ENCODE data around the gene CCDC141.

The CCDC141 gene

DNA sequence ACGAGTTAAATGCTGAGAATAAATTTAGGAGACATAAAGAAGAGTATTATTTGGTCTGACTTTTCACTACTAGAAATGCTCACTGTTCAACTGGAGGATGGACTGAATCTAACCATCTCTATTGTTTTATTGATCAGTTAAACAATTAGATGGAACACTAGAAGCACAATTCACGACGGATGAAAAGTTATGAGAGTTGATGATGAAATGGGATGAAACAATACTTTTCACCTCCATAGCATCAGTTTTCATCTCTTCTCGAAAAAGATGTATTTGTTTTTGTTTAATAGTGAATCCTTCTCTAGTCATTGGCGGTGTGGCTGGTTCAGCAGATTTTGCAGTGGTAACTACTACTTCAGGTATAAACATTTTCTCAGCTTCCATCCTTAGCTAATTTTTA, 262.0 kb downstream of the CCDC141 start:
- H3K36me3 ChIP-seq (ENCODE audit: control insufficient read depth, insufficient read depth, low read length): peaks cover 2% of the 10 kb centered on the region; the same call in 1 of the 2 replicates
- DNase-seq (ENCODE audit: extremely low read depth, insufficient read length): no peak
- TF ChIP-seq, protein P1, sequence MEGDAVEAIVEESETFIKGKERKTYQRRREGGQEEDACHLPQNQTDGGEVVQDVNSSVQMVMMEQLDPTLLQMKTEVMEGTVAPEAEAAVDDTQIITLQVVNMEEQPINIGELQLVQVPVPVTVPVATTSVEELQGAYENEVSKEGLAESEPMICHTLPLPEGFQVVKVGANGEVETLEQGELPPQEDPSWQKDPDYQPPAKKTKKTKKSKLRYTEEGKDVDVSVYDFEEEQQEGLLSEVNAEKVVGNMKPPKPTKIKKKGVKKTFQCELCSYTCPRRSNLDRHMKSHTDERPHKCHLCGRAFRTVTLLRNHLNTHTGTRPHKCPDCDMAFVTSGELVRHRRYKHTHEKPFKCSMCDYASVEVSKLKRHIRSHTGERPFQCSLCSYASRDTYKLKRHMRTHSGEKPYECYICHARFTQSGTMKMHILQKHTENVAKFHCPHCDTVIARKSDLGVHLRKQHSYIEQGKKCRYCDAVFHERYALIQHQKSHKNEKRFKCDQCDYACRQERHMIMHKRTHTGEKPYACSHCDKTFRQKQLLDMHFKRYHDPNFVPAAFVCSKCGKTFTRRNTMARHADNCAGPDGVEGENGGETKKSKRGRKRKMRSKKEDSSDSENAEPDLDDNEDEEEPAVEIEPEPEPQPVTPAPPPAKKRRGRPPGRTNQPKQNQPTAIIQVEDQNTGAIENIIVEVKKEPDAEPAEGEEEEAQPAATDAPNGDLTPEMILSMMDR (IDR thresholded peaks at IDR 0.05; ENCODE audit: insufficient read depth, low read length, poor library complexity, severe bottlenecking): no peak

DNA sequence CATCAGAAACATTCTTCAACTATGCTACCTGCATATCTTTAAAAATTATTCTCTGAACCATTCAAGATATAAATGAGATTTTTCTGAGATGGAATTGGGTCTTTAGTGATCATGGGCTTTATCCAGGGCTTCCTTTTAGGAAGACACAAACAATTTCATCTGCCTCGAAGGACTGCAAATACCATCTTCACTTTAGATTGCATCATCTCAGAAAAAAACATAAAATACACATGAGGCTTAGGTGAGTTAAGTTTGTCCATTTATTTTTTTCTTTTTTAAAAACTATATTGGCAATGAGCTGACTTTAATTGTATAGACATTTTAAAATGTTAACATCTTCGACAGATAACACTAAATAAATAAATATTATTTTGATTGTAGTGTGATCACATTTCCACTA, 262.8 kb downstream of the CCDC141 start:
- H3K4me3 ChIP-seq (replicated peaks; ENCODE audit: low read depth, low read length): no peak overlapping the region
- TF ChIP-seq, protein P1 (IDR thresholded peaks at IDR 0.05; ENCODE audit: insufficient read depth, low read length, poor library complexity, severe bottlenecking): no peak
- no peak for DNase-seq (ENCODE audit: extremely low read depth, insufficient read length)
- H3K27me3 ChIP-seq (replicated peaks; ENCODE audit: control insufficient read depth, insufficient read depth, low read length): no peaks in the 10 kb centered on the region
- peaks cover 2% of the 10 kb centered on the region; the same call in 1 of the 2 replicates for H3K36me3 ChIP-seq (ENCODE audit: control insufficient read depth, insufficient read depth, low read length)

More for the DNA sequence above, 262.0 kb downstream of the CCDC141 start:
- Histone ChIP-seq H3K27me3 (replicated peaks; ENCODE audit: control insufficient read depth, insufficient read depth, low read length) (no peaks in the 10 kb centered on the region), H3K4me3 (replicated peaks; ENCODE audit: low read depth, low read length) (no peak overlapping the region)

DNA sequence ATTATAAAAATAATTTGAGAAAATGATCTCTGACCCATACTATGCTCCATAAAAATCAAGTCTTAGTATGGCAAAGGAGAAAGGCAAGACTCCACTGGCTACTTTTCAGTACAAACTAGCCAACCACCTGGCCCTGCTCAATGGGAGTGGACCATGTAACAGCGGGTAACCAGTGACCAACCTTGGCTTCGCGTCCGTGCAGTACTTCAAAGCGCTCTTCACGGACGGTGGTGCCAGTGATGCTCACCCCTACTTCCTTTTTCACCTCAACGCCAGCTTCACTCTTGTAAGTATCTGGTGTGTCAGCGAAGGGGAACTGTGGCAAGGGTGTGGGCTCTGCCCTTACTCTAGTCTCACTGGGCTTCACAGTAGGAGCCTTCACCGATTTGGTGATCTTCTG, 266.0 kb downstream of the CCDC141 start:
- Histone ChIP-seq H3K36me3 (ENCODE audit: control insufficient read depth, insufficient read depth, low read length) (peaks cover 2% of the 10 kb centered on the region; the same call in 1 of the 2 replicates), H3K27me3 (replicated peaks; ENCODE audit: control insufficient read depth, insufficient read depth, low read length) (no peaks in the 10 kb centered on the region), H3K4me3 (replicated peaks; ENCODE audit: low read depth, low read length) (no peak overlapping the region)
- TF ChIP-seq, protein P1 (IDR thresholded peaks at IDR 0.05; ENCODE audit: insufficient read depth, low read length, poor library complexity, severe bottlenecking): no peak
- no peak for DNase-seq (ENCODE audit: extremely low read depth, insufficient read length)

DNA sequence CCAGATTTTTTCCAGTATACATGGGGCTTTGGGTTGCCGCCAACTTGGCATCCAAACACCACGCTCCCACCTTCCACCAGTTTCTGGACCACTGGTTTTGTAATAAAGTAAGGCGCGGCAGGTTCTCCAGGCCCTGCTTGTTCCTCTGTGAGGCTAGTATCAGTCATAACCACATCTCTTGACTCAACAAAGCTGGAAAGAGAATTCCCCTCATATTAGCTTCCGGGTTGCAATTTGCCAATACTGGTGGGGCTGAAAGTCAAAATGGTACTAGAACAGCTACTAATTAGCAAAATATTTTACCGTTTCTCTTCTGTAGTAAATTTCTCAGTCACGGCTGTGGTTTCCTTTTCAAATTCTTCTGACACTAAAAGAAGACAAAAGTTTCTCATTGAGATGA, 267.7 kb downstream of the CCDC141 start:
- TF ChIP-seq, protein P1 (IDR thresholded peaks at IDR 0.05; ENCODE audit: insufficient read depth, low read length, poor library complexity, severe bottlenecking): no peak
- H3K36me3 ChIP-seq (ENCODE audit: control insufficient read depth, insufficient read depth, low read length): peaks cover 2% of the 10 kb centered on the region; the same call in 1 of the 2 replicates
- H3K27me3 ChIP-seq (replicated peaks; ENCODE audit: control insufficient read depth, insufficient read depth, low read length): no peaks in the 10 kb centered on the region
- no peak for DNase-seq (ENCODE audit: extremely low read depth, insufficient read length)
- no peak overlapping the region for H3K4me3 ChIP-seq (replicated peaks; ENCODE audit: low read depth, low read length)

Data from GM06990 (cell line).